Measurements from ENCODE around the gene REN.

REN gene

DNA sequence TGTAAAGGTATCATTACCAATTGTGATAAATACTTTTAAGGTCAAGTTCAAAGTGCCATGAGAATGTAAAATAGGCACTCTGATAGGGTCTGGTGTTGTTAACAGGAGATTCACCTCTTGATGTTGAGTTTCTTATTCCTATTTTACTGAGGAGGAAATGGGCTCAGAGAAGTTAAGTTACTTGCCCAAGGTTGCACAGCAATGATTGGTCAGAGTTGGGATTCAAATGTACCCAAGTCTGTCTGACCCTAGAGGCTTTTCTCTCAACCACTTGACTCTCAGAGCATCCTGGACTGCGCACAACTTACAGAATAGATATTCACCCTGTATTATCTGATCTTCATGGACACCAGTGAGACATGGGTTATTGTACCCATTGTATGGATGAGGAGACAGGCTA, 59.3 kb downstream of the REN start:
- no peak for DNase-seq

DNA sequence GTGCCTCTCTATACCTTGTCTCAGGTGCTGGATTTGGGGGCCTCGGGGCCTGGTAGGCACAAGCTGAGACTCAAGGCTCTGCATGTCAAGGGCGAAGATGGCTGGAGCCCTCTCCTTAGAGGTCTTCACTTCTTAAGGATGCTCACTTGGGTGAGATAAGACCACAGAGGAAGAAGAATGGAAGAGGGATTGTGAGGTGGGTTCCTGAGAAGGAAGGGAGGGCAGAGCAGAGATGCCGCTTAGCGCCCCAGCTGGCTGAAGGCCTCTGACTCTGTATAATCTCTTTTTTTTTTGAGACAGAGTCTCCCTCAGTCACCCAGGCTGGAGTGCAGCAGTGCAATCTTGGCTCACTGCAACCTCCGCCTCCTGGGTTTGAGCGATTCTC, 61.0 kb downstream of the REN start:
- DNase-seq: no peak
